SH-SY5Y (cell line): ENCODE results near the gene ATXN7L3.

Source experiments
- GATA2 ChIP-seq: IDR thresholded peaks from 2 replicates; pipeline ENCODE4 v1.6.1; 2011; ENCODE audit warnings: mild to moderate bottlenecking, low read depth, low read length
- GATA3 ChIP-seq: IDR thresholded peaks from 2 replicates; pipeline ENCODE4 v1.6.1; 2011; ENCODE audit warnings: low read depth, mild to moderate bottlenecking, low read length, moderate library complexity

Gene ATXN7L3

GRCh38 chr17:44221084-44221861, 21.6 kb upstream of the ATXN7L3 start:
- TF ChIP-seq GATA2 (no peak), GATA3 (no peak)

- TF ChIP-seq GATA2: no peak
- no peak for TF ChIP-seq GATA3
Observed at GRCh38 chr17:44220213-44221083, 20.8 kb upstream of the ATXN7L3 start.

GRCh38 chr17:44219616-44220212, 20.0 kb upstream of the ATXN7L3 start, which contains the start of gene UBTF:
Gene UBTF, minus strand, starts transcription at chr17:44219675. Its CDS starts 1,446 bp downstream, at chr17:44218229.
- TF ChIP-seq GATA2: no peak
- no peak for TF ChIP-seq GATA3

- no peak for TF ChIP-seq GATA2
- no peak for TF ChIP-seq GATA3
Observed at GRCh38 chr17:44219108-44219615, 19.5 kb upstream of the ATXN7L3 start.

- TF ChIP-seq GATA3: no peak
- no peak for TF ChIP-seq GATA2
Observed at GRCh38 chr17:44218344-44219107, 18.8 kb upstream of the ATXN7L3 start.

GRCh38 chr17:44217738-44218343, 18.2 kb upstream of the ATXN7L3 start:
- no peak for TF ChIP-seq GATA3
- no peak for TF ChIP-seq GATA2

- TF ChIP-seq GATA2 (no peak), GATA3 (no peak)
Observed at GRCh38 chr17:44216694-44217093, 17.0 kb upstream of the ATXN7L3 start.

GRCh38 chr17:44216173-44216572, 16.5 kb upstream of the ATXN7L3 start:
- TF ChIP-seq GATA2 (no peak), GATA3 (no peak)

- no peak for TF ChIP-seq GATA3
- TF ChIP-seq GATA2: no peak
Observed at GRCh38 chr17:44214896-44215295, 15.2 kb upstream of the ATXN7L3 start.

GRCh38 chr17:44214230-44214494, 14.5 kb upstream of the ATXN7L3 start:
- no peak for TF ChIP-seq GATA2
- TF ChIP-seq GATA3: no peak

GRCh38 chr17:44213403-44214229, 13.9 kb upstream of the ATXN7L3 start:
- TF ChIP-seq GATA3 (no peak), GATA2 (no peak)
